PC-9 (cell line): ENCODE data around the gene HDHD5. TPM values are rescaled to one million over a fixed set of nuclear protein-coding genes. Genes with fewer than 3 reads are reported as not detected.

Source experiments
- BruUV-seq: library from RNA; stranded (reverse); fragments of 400-500 nt; replicated peaks from 2 replicates; lab custom pipeline; 2021; lab: Mats Ljungman, UMichigan
- CTCF ChIA-PET: fragments of 300-600 bp; sonication (Branson Sonifier 250); formaldehyde crosslinking; loops from one replicate; lab custom pipeline; 2022; ENCODE audit warnings: antibody characterized with exemption; lab: Charles Lee
- POLR2A ChIA-PET: fragments of 300-600 bp; sonication (Branson Sonifier 250); formaldehyde crosslinking; loops from one replicate; lab custom pipeline; 2022; ENCODE audit warnings: antibody characterized with exemption; ENCODE audit not compliant: unreplicated experiment; lab: Charles Lee
- DNase-seq, 2 experiments: peaks; one replicate each; pipeline versions ENCODE4 v3.0.0 to v3.0.0-alpha.2; 2015 to 2022; ENCODE audit warnings: mixed read lengths in 1 of 2
- H2AFZ ChIP-seq: fragments of 200-600 bp; sonication (generic); 2 replicates; pipeline ENCODE4 v1.8.1; 2017; ENCODE audit warnings: antibody characterized with exemption
- H3F3A ChIP-seq: fragments of 200-600 bp; sonication (generic); 2 replicates; pipeline ENCODE4 v1.8.1; 2017; ENCODE audit warnings: antibody characterized with exemption, mild to moderate bottlenecking, low read depth; ENCODE audit not compliant: insufficient read depth
- H3K27ac ChIP-seq: fragments of 200-600 bp; sonication (generic); 2 replicates; pipeline ENCODE4 v1.6.1; 2016; ENCODE audit warnings: mixed run types
- H3K27me3 ChIP-seq: fragments of 200-600 bp; sonication (generic); 2 replicates; pipeline ENCODE4 v1.6.1; 2016; ENCODE audit warnings: low read depth, mixed run types; ENCODE audit not compliant: insufficient read depth
- H3K36me3 ChIP-seq: fragments of 200-600 bp; sonication (generic); 2 replicates; pipeline ENCODE4 v1.6.1; 2016; ENCODE audit warnings: low read depth, mixed run types
- H3K4me1 ChIP-seq: fragments of 200-600 bp; sonication (generic); replicated peaks from 2 replicates; pipeline ENCODE4 v1.6.1; 2016; ENCODE audit warnings: mixed run types; ENCODE audit not compliant: insufficient read depth
- H3K4me2 ChIP-seq: fragments of 200-600 bp; sonication (generic); 2 replicates; pipeline ENCODE4 v1.6.1; 2017; ENCODE audit warnings: mixed run types
- H3K4me3 ChIP-seq: fragments of 200-600 bp; sonication (generic); 2 replicates; pipeline ENCODE4 v1.6.1; 2016; ENCODE audit warnings: mixed run types
- H3K79me2 ChIP-seq: fragments of 200-600 bp; sonication (generic); 2 replicates; pipeline ENCODE4 v1.6.1; 2017; ENCODE audit warnings: low read depth, mixed run types
- H3K9me2 ChIP-seq: fragments of 200-600 bp; sonication (generic); 2 replicates; pipeline ENCODE4 v1.8.1; 2017; ENCODE audit warnings: mild to moderate bottlenecking; ENCODE audit not compliant: insufficient read depth
- H3K9me3 ChIP-seq: fragments of 200-600 bp; sonication (generic); 2 replicates; pipeline ENCODE4 v1.8.1; 2016; ENCODE audit warnings: low read depth; ENCODE audit not compliant: insufficient read depth
- H4K20me1 ChIP-seq: fragments of 200-600 bp; sonication (generic); 2 replicates; pipeline ENCODE4 v1.8.1; 2017; ENCODE audit not compliant: insufficient read depth
- CTCF ChIP-seq: fragments of 200-600 bp; sonication (generic); conservative IDR thresholded peaks from 2 replicates; pipeline ENCODE4 v1.6.1; 2017; ENCODE audit warnings: mixed run types, antibody characterized with exemption, mild to moderate bottlenecking, moderate library complexity
- EZH2 ChIP-seq: fragments of 200-600 bp; sonication (generic); IDR thresholded peaks from 2 replicates; pipeline ENCODE4 v1.8.0; 2017; ENCODE audit warnings: antibody characterized with exemption, low read depth
- intact Hi-C: fragments of 100-400 bp; cut with micrococcal nuclease; formaldehyde crosslinking; loops from one replicate; pipeline ENCODE4 v1.10.0; 2022; ENCODE audit not compliant: unreplicated experiment
- total RNA-seq: library from RNA; stranded (reverse); gene quantifications from 2 replicates; pipeline ENCODE4 v1.2.3, GENCODE V29; 2021

Gene HDHD5
- total RNA-seq, 1 experiment from 2014 or later, result 26.5 TPM

DNA sequence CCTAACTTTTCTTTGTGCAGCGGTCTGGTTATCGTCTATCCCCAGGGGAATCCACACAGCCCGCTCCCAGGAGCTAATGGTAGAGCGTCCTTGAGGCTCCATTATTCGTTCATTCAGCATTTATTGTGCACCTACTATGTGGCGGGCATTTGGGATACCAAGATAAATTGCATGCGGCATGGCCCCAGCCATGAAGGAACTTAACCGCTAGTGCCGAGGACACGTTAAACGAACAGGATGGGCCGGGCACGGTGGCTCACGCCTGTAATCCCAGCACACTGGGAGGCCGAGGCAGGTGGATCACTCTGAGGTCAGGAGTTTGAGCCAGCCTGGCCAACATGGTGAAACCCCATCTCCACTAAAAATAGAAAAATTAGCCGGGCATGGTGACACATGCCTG is 49.1 kb downstream of the HDHD5 start:
- Histone ChIP-seq H3K4me1 (no peaks in the 10 kb centered on the region), H3K9me2 (no peaks in the 10 kb centered on the region), H3K36me3 (no peaks in the 10 kb centered on the region), H3K27me3 (no peaks in the 10 kb centered on the region), H3K79me2 (no peaks in the 10 kb centered on the region), H3K9me3 (no peaks in the 10 kb centered on the region), H4K20me1 (no peaks in the 10 kb centered on the region), H3K4me2 (no peak overlapping the region), H3K4me3 (no peak overlapping the region), H3F3A (no peaks in the 10 kb centered on the region), H3K27ac (no peak overlapping the region), H2AFZ (no peak overlapping the region)
- ChIA-PET POLR2A (no interaction called here), CTCF (no interaction called here)
- no peak for DNase-seq
- no peak for TF ChIP-seq EZH2
- intact Hi-C loops, result no loop called here
- BruUV-seq, result no TSS peak

DNA sequence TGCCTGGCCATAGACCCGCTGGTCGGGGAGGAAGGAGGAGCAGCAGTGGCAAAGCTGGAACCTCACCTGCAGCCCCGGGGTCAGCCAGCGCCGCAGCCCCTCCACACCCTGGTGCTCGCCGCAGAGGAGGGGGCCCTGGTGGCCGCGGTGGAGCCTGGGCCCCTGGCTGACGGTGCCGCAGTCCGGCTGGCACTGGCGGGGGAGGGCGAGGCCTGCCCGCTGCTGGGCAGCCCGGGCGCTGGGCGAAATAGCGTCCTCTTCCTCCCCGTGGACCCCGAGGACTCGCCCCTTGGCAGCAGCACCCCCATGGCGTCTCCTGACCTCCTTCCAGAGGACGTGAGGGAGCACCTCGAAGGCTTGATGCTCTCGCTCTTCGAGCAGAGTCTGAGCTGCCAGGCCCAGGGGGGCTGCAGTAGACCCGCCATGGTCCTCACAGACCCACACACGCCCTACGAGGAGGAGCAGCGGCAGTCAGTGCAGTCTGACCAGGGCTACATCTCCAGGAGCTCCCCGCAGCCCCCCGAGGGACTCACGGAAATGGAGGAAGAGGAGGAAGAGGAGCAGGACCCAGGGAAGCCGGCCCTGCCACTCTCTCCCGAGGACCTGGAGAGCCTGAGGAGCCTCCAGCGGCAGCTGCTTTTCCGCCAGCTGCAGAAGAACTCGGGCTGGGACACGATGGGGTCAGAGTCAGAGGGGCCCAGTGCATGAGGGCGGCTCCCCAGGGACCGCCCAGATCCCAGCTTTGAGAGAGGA is 49.8 kb downstream of the HDHD5 start:
- BruUV-seq, result no TSS peak
- Histone ChIP-seq H3K36me3 (no peaks in the 10 kb centered on the region), H3K4me2 (no peak overlapping the region), H4K20me1 (no peaks in the 10 kb centered on the region), H3K4me1 (no peaks in the 10 kb centered on the region), H2AFZ (no peak overlapping the region), H3F3A (no peaks in the 10 kb centered on the region), H3K9me2 (no peaks in the 10 kb centered on the region), H3K27me3 (no peaks in the 10 kb centered on the region), H3K79me2 (no peaks in the 10 kb centered on the region), H3K27ac (no peak overlapping the region), H3K9me3 (no peaks in the 10 kb centered on the region), H3K4me3 (no peak overlapping the region)
- POLR2A ChIA-PET, result no interaction called here
- no peak for DNase-seq
- TF ChIP-seq CTCF, result no peak
- no peak for TF ChIP-seq EZH2
- intact Hi-C loops, result no loop called here
- CTCF ChIA-PET, result no interaction called here

- Histone ChIP-seq H3K4me2 (no peak overlapping the region), H3F3A (no peaks in the 10 kb centered on the region), H3K9me2 (no peaks in the 10 kb centered on the region), H3K27me3 (no peaks in the 10 kb centered on the region), H3K79me2 (no peaks in the 10 kb centered on the region), H3K4me3 (no peak overlapping the region), H2AFZ (no peak overlapping the region), H3K27ac (no peak overlapping the region), H3K4me1 (no peaks in the 10 kb centered on the region), H4K20me1 (no peaks in the 10 kb centered on the region), H3K36me3 (no peaks in the 10 kb centered on the region), H3K9me3 (no peaks in the 10 kb centered on the region)
- no TSS peak for BruUV-seq
- intact Hi-C loops, result no loop called here
- TF ChIP-seq EZH2 (no peak), CTCF (no peak)
- POLR2A ChIA-PET, result no interaction called here
- no peak for DNase-seq
- CTCF ChIA-PET, result no interaction called here
Measured at GRCh38 chr22:17108256-17109112, 50.6 kb downstream of the HDHD5 start.
